Fibroblast of peridontal ligament (primary cell): ENCODE results near the gene SLC2A10.

Experiments
- DNase-seq: peaks from one replicate; pipeline ENCODE4 v3.0.0-alpha.2; 2010; ENCODE audit errors: extremely low read depth

SLC2A10 gene

GRCh38 chr20:46765506-46766120 lies 56.2 kb downstream of the SLC2A10 start:
- DNase-seq: no peak

DNA sequence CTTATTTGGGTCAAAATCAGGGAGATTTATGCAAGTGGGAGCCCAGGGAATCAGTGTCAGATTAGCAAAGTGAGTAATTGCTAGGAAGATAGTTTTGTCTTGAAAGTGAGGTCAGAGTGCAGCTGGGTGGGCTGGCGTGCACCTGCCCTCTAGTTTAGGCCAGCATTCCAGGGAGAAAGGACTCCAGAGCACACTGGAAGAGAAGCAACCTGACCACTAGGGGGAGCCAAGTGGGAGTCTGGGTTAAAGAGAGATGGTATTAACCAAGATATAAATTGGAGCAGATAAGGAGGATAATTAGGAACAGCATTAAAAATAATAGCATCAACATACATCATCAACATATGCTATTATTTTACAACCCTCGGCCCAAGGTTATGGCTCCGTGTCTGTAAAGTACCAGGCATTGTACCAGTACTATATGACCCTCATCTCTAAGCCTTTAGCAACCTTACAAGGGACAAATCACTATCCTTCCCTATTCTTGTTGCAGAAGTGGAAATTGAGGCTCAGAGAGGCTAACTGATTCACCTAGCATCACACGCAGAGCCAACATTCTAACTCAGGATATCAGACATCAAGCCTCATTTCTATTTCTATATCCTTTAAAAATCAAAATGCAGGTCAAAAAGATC lies 57.8 kb downstream of the SLC2A10 start:
- peak; percentile 23 for DNase-seq

DNA sequence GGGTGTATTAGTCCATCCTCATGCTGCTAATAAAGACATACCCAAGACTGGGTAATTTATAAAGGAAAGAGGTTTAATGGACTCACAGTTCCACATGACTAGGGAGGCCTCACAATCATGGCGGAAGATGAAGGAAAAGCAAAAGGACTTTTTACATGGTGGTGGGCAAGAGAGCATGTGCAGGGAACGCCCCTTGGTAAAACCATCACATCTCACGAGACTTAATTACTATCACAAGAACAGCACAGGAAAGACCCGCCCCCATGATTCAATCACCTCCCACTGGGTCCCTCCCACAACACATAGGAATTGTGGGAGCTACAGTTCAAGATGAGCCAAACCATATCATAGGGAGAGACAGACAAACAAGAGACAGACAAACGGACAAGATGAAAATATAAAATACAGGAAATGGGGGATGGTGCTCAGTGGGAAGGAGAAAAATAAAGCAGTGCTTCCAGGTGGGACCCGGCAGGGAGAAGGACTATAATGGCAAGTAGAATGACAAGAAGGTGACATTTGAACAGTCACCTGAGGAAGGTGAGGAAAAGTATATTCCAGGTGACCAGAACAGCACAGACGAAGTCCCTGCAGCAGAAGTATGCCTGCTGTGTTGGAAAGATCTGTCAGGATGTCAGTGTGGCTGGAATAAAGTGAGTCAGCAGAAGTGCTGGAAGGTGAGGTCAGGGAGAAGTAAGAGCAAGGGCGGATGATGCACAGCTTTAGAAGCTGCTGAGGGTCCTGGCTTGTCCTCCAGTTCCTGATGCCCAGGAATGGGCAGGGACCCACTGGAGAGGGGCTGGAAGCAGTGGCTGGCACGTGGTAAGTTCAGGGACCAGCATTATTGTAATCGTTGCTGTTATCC lies 61.1 kb downstream of the SLC2A10 start:
- DNase-seq: no peak

DNA sequence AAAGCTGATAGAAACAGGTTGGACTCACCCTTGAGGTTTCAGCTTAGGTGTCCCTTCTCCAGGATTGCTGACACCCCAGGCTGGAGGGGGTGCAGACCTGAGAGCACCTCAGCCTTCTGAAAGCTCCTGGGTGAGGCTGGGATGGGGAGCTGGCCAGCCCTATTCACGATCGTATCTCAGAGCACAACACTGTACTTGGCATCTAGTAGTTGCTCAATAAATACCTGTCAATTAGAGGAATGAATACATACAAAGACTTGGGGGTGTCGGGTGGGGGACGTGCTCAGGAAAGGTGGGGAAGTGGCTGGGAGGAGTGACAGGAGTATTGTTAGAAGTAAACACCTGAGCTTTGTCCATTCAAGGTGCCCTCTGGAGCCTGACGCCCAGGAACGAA lies 61.7 kb downstream of the SLC2A10 start:
- DNase-seq: no peak

- no peak for DNase-seq
Measured at GRCh38 chr20:46772901-46773300, 63.5 kb downstream of the SLC2A10 start.

- no peak for DNase-seq
Measured at GRCh38 chr20:46773680-46774079, 64.2 kb downstream of the SLC2A10 start.

GRCh38 chr20:46774236-46774635 lies 64.8 kb downstream of the SLC2A10 start:
- DNase-seq: no peak

DNA sequence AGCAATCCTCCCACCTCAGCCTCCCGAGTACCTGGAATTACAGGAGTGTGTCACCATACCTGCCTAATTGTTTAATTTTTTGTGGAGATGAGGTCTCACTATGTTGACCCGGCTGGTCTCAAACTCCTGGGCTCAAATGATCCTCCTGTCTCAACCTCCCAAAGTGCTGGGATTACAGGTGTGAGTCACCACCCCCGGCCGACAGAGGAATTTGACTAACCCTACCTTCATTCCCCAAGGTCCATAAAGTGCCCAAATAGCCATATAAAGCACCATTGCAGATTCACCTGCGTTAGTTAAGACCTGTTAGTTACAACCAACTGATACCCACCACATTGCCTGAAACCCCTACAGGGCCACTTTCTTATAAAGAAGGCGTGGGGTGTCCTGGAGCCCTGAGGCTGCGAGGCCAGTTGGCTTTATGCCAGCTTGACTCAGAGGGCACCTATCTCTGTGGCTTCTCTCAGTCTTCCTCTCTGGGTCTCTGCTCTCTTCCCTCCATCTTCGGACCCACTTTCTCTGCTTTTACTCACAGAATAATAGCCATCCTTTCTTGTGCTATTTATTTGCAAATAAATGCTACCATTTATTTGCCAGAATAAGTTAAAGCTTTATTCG lies 65.6 kb downstream of the SLC2A10 start:
- DNase-seq: no peak

DNA sequence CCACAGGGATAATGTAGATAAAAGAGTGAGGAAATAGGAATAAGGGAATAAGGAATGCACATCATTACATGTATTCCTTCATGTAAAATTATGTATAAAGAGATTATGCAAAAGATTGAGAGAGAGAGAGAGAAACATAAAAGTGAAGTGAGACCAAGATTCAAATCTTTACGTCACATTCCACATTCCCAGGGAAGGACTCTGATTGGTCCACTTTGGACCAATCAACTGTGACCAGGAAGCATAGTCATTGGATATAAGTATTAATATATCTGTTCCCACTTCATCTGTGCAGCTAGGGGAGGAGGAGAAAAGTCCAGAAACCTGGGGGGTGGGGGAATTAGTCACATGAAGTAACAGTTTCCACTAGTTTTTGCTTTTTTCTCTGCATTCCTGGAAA lies 66.4 kb downstream of the SLC2A10 start:
- DNase-seq: no peak

DNA sequence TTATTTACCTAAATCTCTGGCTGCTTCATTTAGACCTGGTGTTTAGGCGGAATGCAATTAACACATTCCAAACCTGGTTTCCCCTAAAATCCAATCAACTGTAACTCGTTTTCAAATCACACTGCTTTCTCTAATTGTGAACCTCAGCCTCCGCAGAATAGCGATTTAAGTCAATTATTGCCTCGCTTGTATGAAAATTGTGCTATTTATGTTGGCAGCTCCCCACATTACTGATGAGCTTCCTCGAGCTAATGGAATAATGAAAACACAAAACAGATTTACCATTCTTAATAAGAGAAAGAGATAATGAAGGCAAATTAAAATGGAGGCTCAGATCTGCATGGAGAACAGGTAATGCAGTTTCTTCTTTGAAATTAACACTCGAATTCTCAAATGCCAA lies 67.9 kb downstream of the SLC2A10 start:
- no peak for DNase-seq

- DNase-seq: no peak
Measured at GRCh38 chr20:46779831-46780230, 70.4 kb downstream of the SLC2A10 start.

DNA sequence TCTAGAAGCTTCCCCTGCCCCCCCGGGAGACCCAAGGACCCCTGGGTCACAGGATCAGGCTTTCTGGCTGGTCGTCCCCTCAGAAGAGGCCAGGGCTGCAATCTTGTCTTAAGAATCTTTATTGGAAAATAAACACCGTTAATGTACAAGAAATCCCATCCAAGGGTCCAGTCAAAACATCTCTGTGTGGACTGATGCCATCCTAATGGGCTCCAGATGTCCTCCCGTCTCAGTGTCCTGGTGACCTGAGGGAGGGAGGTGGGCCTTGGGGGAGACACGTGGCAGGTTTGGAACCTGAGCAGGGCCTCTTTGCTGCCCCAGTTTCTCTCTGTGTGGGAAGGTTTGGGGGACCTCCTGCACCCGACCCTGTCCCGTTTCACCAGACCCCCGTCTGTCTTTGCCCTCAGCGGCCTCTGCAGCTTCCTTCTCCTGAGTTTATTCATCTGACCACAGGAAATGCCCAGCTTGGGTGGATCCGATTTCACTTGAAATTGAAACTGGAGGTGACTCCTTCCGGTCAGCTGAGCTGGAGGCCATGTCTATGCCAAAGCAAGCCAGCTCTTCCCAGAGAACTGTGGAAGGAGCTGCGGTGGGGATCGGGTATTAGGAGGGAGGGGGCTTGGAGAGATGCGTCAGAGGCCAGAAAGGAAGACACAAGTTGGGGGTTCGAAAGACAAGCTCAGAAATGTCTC lies 75.1 kb downstream of the SLC2A10 start:
- DNase-seq: peak; percentile 19
